Testis (tissue), 2 donors: ENCODE data around the gene CDS1.

Experiments used
- CTCF ChIP-seq, 3 experiments: fragments of 450-650 bp in 2 of 3; fragments of 200-600 bp in 1 of 3; sonication (generic) in 1 of 3; IDR thresholded peaks; one replicate each; pipeline ENCODE4 v1.5.1; 2016 to 2019; ENCODE audit warnings: antibody characterized with exemption in 3 of 3, mild to moderate bottlenecking in 2 of 3, moderate library complexity in 1 of 3
- POLR2A ChIP-seq: fragments of 450-650 bp; IDR thresholded peaks from one replicate; pipeline ENCODE4 v1.6.1; 2017; ENCODE audit warnings: antibody characterized with exemption, mild to moderate bottlenecking, moderate library complexity

DNA sequence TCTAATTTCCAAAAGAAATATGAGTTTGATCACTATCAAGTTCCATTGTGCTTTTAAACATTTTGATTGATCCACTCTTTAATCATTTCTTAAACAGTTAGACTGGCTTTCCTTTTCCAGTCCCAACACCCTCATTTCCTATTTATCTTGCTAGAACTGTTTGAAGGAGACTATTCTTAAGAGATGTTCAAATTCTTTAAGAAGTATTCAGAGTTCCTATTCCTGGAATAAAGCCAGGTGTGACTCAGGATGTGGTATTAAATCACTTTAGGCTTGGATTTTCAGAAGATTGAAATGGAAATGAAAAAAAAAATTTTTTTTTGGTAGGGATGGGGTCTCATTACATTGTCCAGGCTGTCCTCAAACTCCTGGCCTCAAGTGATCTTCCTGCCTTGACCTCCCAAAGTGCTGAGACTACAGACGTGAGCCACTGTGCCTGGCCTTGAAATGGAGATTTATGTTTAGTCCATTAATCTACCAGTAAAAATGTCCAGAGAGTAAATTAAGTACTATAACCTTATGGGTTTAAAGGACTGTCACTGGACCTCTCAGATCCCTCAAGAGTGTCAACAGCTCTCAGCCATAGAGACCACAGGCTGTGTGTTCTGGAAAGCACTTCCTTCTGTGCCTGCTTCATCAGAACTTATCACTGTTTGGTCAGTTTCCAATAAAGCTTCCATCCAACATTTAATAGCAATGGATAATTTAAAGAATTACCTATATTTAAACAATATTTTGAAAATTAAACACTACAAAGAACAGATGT is 90.7 kb downstream of the CDS1 start:
- TF ChIP-seq CTCF (IDR thresholded peaks at IDR 0.05) (no peak), POLR2A (no peak)
